ENCODE results near the gene H6PD.

Gene H6PD

DNA sequence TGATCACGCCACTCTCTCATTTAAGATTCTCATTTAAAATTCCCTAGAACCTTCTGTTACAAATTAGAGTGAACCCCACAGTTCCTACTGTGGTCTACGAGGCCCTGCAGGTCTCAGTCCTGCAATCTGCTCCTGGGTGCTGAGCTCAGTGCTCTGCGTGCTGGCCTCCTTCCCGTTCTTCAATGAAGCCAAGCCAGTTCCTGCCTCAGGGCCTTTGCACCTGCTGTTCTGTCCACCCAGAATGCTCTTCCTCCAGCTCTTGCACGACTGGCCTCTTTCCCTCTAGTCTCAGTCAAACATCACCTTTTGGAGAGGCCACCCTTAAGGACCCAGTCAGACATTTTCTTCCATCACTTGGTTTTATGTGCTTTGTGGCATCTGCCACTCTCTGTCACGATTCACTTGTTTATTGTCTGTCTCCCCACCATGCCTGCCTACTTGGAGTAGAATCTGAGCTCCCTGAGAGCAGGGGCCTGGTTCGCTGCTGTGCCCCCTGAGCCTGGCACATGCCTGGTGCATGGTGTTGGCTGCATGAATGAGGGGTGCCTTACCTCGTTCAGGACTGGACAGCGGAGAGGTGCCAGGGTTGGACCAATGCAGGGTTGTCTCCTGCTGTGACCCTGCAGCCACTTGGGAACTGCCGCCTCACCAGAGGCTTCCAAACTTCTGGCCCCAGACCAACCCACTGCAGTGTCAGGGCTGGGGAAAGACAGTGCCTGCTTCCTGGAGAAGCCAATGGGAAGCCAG, 9.7 kb upstream of the H6PD start:
- TF ChIP-seq SPI1 (IDR thresholded peaks at IDR 0.05; ENCODE audit: borderline replicate concordance, low read depth), result no peak
- TF ChIP-seq, protein P1, sequence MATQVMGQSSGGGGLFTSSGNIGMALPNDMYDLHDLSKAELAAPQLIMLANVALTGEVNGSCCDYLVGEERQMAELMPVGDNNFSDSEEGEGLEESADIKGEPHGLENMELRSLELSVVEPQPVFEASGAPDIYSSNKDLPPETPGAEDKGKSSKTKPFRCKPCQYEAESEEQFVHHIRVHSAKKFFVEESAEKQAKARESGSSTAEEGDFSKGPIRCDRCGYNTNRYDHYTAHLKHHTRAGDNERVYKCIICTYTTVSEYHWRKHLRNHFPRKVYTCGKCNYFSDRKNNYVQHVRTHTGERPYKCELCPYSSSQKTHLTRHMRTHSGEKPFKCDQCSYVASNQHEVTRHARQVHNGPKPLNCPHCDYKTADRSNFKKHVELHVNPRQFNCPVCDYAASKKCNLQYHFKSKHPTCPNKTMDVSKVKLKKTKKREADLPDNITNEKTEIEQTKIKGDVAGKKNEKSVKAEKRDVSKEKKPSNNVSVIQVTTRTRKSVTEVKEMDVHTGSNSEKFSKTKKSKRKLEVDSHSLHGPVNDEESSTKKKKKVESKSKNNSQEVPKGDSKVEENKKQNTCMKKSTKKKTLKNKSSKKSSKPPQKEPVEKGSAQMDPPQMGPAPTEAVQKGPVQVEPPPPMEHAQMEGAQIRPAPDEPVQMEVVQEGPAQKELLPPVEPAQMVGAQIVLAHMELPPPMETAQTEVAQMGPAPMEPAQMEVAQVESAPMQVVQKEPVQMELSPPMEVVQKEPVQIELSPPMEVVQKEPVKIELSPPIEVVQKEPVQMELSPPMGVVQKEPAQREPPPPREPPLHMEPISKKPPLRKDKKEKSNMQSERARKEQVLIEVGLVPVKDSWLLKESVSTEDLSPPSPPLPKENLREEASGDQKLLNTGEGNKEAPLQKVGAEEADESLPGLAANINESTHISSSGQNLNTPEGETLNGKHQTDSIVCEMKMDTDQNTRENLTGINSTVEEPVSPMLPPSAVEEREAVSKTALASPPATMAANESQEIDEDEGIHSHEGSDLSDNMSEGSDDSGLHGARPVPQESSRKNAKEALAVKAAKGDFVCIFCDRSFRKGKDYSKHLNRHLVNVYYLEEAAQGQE (IDR thresholded peaks at IDR 0.05; ENCODE audit: insufficient replicate concordance, low read depth), result peak; percentile 82
- H3K27me3 ChIP-seq (ENCODE audit: insufficient read depth, poor library complexity, severe bottlenecking), result no peaks in the 10 kb centered on the region
- no peak for DNase-seq (ENCODE audit: low read depth in 1 of 2, low spot score in 1 of 2)
- no peak overlapping the region for H3K4me3 ChIP-seq (replicated peaks; ENCODE audit: insufficient read depth, low read length)
- H3K27ac ChIP-seq (replicated peaks), result no peak overlapping the region

DNA sequence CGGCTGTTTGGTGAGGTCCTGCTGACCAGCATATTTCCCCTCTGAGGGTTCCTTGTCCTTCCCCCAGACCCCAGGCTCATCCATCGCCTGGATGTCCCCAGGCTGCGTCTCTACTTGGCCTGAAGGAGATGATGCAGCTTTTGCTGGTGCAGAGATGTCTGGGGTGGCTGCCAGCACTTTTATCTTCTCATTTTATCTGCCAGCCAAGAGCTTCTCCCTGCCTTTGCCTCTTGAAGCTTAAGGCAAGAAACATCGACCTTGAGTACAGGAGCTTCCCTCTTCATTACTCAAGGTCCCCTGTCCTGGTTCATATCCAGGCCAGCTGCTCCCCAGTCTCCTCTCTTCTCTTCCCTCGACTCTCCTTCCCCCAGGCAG, 9.2 kb upstream of the H6PD start:
- DNase-seq (ENCODE audit: low read depth in 1 of 2, low spot score in 1 of 2), result no peak
- Histone ChIP-seq H3K4me3 (replicated peaks; ENCODE audit: insufficient read depth, low read length) (no peak overlapping the region), H3K27ac (replicated peaks) (no peak overlapping the region), H3K27me3 (ENCODE audit: insufficient read depth, poor library complexity, severe bottlenecking) (no peaks in the 10 kb centered on the region)
- no peak for TF ChIP-seq GABPA (IDR thresholded peaks at IDR 0.05; ENCODE audit: low read depth)
- no peak for TF ChIP-seq SPI1 (IDR thresholded peaks at IDR 0.05; ENCODE audit: borderline replicate concordance, low read depth)
- no peak for TF ChIP-seq POLR2AphosphoS5 (IDR thresholded peaks at IDR 0.05; ENCODE audit: low read depth)
- TF ChIP-seq, protein P2, sequence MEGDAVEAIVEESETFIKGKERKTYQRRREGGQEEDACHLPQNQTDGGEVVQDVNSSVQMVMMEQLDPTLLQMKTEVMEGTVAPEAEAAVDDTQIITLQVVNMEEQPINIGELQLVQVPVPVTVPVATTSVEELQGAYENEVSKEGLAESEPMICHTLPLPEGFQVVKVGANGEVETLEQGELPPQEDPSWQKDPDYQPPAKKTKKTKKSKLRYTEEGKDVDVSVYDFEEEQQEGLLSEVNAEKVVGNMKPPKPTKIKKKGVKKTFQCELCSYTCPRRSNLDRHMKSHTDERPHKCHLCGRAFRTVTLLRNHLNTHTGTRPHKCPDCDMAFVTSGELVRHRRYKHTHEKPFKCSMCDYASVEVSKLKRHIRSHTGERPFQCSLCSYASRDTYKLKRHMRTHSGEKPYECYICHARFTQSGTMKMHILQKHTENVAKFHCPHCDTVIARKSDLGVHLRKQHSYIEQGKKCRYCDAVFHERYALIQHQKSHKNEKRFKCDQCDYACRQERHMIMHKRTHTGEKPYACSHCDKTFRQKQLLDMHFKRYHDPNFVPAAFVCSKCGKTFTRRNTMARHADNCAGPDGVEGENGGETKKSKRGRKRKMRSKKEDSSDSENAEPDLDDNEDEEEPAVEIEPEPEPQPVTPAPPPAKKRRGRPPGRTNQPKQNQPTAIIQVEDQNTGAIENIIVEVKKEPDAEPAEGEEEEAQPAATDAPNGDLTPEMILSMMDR (IDR thresholded peaks at IDR 0.05; ENCODE audit: insufficient read depth, low read length), result no peak
- TF ChIP-seq, protein P1 (IDR thresholded peaks at IDR 0.05; ENCODE audit: insufficient replicate concordance, low read depth), result no peak

DNA sequence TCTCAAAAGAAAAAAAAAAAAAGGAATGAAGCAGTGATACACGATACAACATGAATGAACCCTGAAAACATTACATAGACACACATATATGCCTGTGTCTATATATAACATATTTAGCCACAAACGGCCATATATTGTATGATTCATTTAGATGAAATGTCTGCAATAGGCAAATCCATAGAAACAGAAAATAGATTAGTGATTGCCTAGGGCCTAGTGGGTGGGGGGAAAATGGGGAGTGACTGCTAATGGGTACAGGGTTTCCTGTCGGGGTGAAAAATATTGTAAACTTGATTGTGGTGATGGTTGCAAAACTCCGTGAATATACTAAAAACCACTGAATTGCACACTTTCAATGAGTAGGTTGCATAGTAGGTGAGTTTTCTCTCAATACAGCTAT, 6.0 kb upstream of the H6PD start:
- H3K4me3 ChIP-seq (replicated peaks; ENCODE audit: insufficient read depth, low read length), result no peak overlapping the region
- TF ChIP-seq POLR2AphosphoS5 (IDR thresholded peaks at IDR 0.05; ENCODE audit: low read depth), result no peak
- TF ChIP-seq, protein P1 (IDR thresholded peaks at IDR 0.05; ENCODE audit: insufficient replicate concordance, low read depth), result no peak
- TF ChIP-seq, protein P2 (IDR thresholded peaks at IDR 0.05; ENCODE audit: insufficient read depth, low read length), result no peak
- TF ChIP-seq GABPA (IDR thresholded peaks at IDR 0.05; ENCODE audit: low read depth), result no peak
- no peak for TF ChIP-seq SPI1 (IDR thresholded peaks at IDR 0.05; ENCODE audit: borderline replicate concordance, low read depth)
- H3K27me3 ChIP-seq (ENCODE audit: insufficient read depth, poor library complexity, severe bottlenecking), result no peaks in the 10 kb centered on the region
- no peak overlapping the region for H3K27ac ChIP-seq (replicated peaks)
- no peak for DNase-seq (ENCODE audit: low read depth in 1 of 2, low spot score in 1 of 2)
